ENCODE measurements around the gene FMN2. TPM values are rescaled to one million over a fixed set of nuclear protein-coding genes. Genes with fewer than 3 reads are reported as not detected.

The FMN2 gene
- total RNA-seq, 1 experiment from 2014 or later: 0.59 TPM

GRCh38 chr1:240255922-240256321 lies 164.2 kb downstream of the FMN2 start:
- H2AFZ ChIP-seq (ENCODE audit: low read length): no peak overlapping the region
- no peak overlapping the region for H3K23ac ChIP-seq (ENCODE audit: insufficient read length, low read depth, low read length)
- 100% methylated on average over 1 of the region's 3 CpGs for WGBS (ENCODE audit: extremely low coverage, insufficient read length, low lambda C conversion rate)
- Mint-ChIP-seq H3K27me3 (ENCODE audit: low read depth) (no peaks in the 10 kb centered on the region), H3K27ac (no peak overlapping the region), H3K9me3 (no peaks in the 10 kb centered on the region; a peak in 1 of 5 replicates), H3K4me3 (no peak overlapping the region), H3K4me1 (peaks cover 0 to 3% of the 10 kb centered on the region in 2 experiments; a peak in 1 of 4 replicates), H3K36me3 (ENCODE audit: insufficient read depth in 1 of 3, low read depth in 3 of 3) (no peaks in the 10 kb centered on the region; a peak in 1 of 7 replicates)
- H3K9me3 ChIP-seq (ENCODE audit: control insufficient read depth, low read depth, low read length): no peaks in the 10 kb centered on the region
- H3K9ac ChIP-seq (ENCODE audit: extremely low read depth, insufficient read length, low read length): no peak overlapping the region
- H3K79me2 ChIP-seq (ENCODE audit: insufficient read depth, low read length): no peaks in the 10 kb centered on the region
- no peak overlapping the region for H4K5ac ChIP-seq (ENCODE audit: insufficient read length, low read depth, low read length)
- no peak overlapping the region for H4K91ac ChIP-seq (ENCODE audit: insufficient read length, low read depth, low read length)
- no peak overlapping the region for H3K4me2 ChIP-seq (ENCODE audit: insufficient read depth, insufficient read length, low read length)
- no peaks in the 10 kb centered on the region for H3K79me1 ChIP-seq (ENCODE audit: insufficient read depth, low read depth, low read length, poor library complexity, severe bottlenecking)
- no peak overlapping the region for H3K18ac ChIP-seq (ENCODE audit: insufficient read length, low read depth, low read length)
- no peaks in the 10 kb centered on the region for H4K20me1 ChIP-seq (ENCODE audit: control insufficient read depth, insufficient read depth, insufficient read length)
- no peak overlapping the region for H2BK20ac ChIP-seq (ENCODE audit: low read depth, low read length, poor library complexity, severe bottlenecking)
- TF ChIP-seq CTCF (conservative IDR thresholded peaks at IDR 0.05): no peak
- no peak overlapping the region for H2BK12ac ChIP-seq (ENCODE audit: insufficient read length, low read depth, low read length)
- no peak overlapping the region for H3K56ac ChIP-seq (ENCODE audit: insufficient read length, low read depth, low read length)
- no peak overlapping the region for H2BK15ac ChIP-seq (ENCODE audit: low read depth, low read length)
- no peak overlapping the region for H3T11ph ChIP-seq (ENCODE audit: low read length)
- H4K8ac ChIP-seq (replicated peaks; ENCODE audit: insufficient read length, low read depth, low read length): no peak overlapping the region
- H3K14ac ChIP-seq (ENCODE audit: insufficient read depth, low read length): no peak overlapping the region
- H2BK5ac ChIP-seq (ENCODE audit: insufficient read length, low read length): no peak overlapping the region
- H2AK5ac ChIP-seq (ENCODE audit: insufficient read length, low read length): no peak overlapping the region
- no peaks in the 10 kb centered on the region for H3K23me2 ChIP-seq (ENCODE audit: insufficient read length, low read depth, low read length, poor library complexity, severe bottlenecking)
- no peaks in the 10 kb centered on the region for H3K27me3 ChIP-seq (ENCODE audit: insufficient read depth, low read length)
- no peak overlapping the region for H3K27ac ChIP-seq (ENCODE audit: insufficient read length, low read depth, low read length)
- no peak overlapping the region for H2BK120ac ChIP-seq (ENCODE audit: low read depth, low read length, poor library complexity, severe bottlenecking)
- no peak overlapping the region for H3K4ac ChIP-seq (ENCODE audit: low read depth, low read length)
- no peaks in the 10 kb centered on the region for H3K4me1 ChIP-seq (ENCODE audit: insufficient read depth, low read length)
- DNase-seq: no peak
